ENCODE results near the gene VGLL4. TPM values are rescaled to one million over a fixed set of nuclear protein-coding genes. Genes with fewer than 3 reads are reported as not detected.

Gene VGLL4
- total and polyA plus RNA-seq, 5 donors from 2014 or later, result 8.5 to 16.3 (median 14.0) TPM

- DNase-seq, result no peak
- H3K27ac ChIP-seq (ENCODE audit: insufficient read depth, low read length, poor library complexity, severe bottlenecking), result no peak overlapping the region
- H3K4me1 Mint-ChIP-seq, result peaks cover 0 to 59% (median 24%) of the 10 kb centered on the region in 4 donors
These were observed 34.2 kb downstream of the VGLL4 start for GRCh38 chr3:11609481-11609880.

GRCh38 chr3:11607816-11608215, 35.9 kb downstream of the VGLL4 start:
- Mint-ChIP-seq H3K27me3 (no peaks in the 10 kb centered on the region), H3K4me3 (no peak overlapping the region), H3K27ac (peak overlapping the region in 1 of 3 donors; percentile 67), H3K4me1 (peaks cover 0 to 54% (median 23%) of the 10 kb centered on the region in 4 donors), H3K36me3 (peaks cover 17% of the 10 kb centered on the region), H3K9me3 (no peaks in the 10 kb centered on the region)
- no peaks in the 10 kb centered on the region for H3K4me1 ChIP-seq (ENCODE audit: control insufficient read depth, insufficient read depth, low read length, poor library complexity, severe bottlenecking)
- ATAC-seq (ENCODE audit: low read depth in 2 of 2) (no peak), DNase-seq (no peak)
- no peaks in the 10 kb centered on the region for H3K9me3 ChIP-seq (ENCODE audit: control insufficient read depth in 2 of 2, low read length in 2 of 2)
- no peaks in the 10 kb centered on the region for H3K36me3 ChIP-seq (ENCODE audit: control insufficient read depth, insufficient read depth, low read length)
- H3K27ac ChIP-seq (ENCODE audit: insufficient read depth, low read length, poor library complexity, severe bottlenecking), result no peak overlapping the region
- H3K4me3 ChIP-seq (ENCODE audit: low read depth, low read length), result no peak overlapping the region
- no peaks in the 10 kb centered on the region for H3K27me3 ChIP-seq (ENCODE audit: control insufficient read depth, insufficient read depth, low read length)

More at GRCh38 chr3:11609481-11609880, 34.2 kb downstream of the VGLL4 start:
- Mint-ChIP-seq H3K36me3 (peaks cover 17% of the 10 kb centered on the region), H3K27ac (peak overlapping the region in 2 of 3 donors; percentile 52 to 78), H3K4me3 (peak overlapping the region in 1 of 4 donors; percentile 31), H3K9me3 (no peaks in the 10 kb centered on the region), H3K27me3 (no peaks in the 10 kb centered on the region)
- Histone ChIP-seq H3K36me3 (ENCODE audit: control insufficient read depth, insufficient read depth, low read length) (no peaks in the 10 kb centered on the region), H3K9me3 (ENCODE audit: control insufficient read depth in 2 of 2, low read length in 2 of 2) (no peaks in the 10 kb centered on the region), H3K27me3 (ENCODE audit: control insufficient read depth, insufficient read depth, low read length) (no peaks in the 10 kb centered on the region), H3K4me1 (ENCODE audit: control insufficient read depth, insufficient read depth, low read length, poor library complexity, severe bottlenecking) (no peaks in the 10 kb centered on the region), H3K4me3 (ENCODE audit: low read depth, low read length) (no peak overlapping the region)
- no peak for ATAC-seq (ENCODE audit: low read depth in 2 of 2)

GRCh38 chr3:11606865-11607440, 36.8 kb downstream of the VGLL4 start:
- Mint-ChIP-seq H3K4me3 (no peak overlapping the region), H3K4me1 (peaks cover 0 to 49% (median 21%) of the 10 kb centered on the region in 4 donors), H3K27ac (peak overlapping the region in 1 of 3 donors; percentile 55), H3K27me3 (no peaks in the 10 kb centered on the region), H3K9me3 (no peaks in the 10 kb centered on the region), H3K36me3 (peaks cover 11% of the 10 kb centered on the region)
- no peak overlapping the region for H3K27ac ChIP-seq (ENCODE audit: insufficient read depth, low read length, poor library complexity, severe bottlenecking)
- H3K9me3 ChIP-seq (ENCODE audit: control insufficient read depth in 2 of 2, low read length in 2 of 2), result no peaks in the 10 kb centered on the region
- H3K27me3 ChIP-seq (ENCODE audit: control insufficient read depth, insufficient read depth, low read length), result no peaks in the 10 kb centered on the region
- H3K4me3 ChIP-seq (ENCODE audit: low read depth, low read length), result no peak overlapping the region
- H3K4me1 ChIP-seq (ENCODE audit: control insufficient read depth, insufficient read depth, low read length, poor library complexity, severe bottlenecking), result no peaks in the 10 kb centered on the region
- no peak for ATAC-seq (ENCODE audit: low read depth in 2 of 2)
- no peak for DNase-seq
- no peaks in the 10 kb centered on the region for H3K36me3 ChIP-seq (ENCODE audit: control insufficient read depth, insufficient read depth, low read length)

GRCh38 chr3:11606090-11606784, 37.5 kb downstream of the VGLL4 start:
- Mint-ChIP-seq H3K27me3 (no peaks in the 10 kb centered on the region), H3K36me3 (peaks cover 14% of the 10 kb centered on the region), H3K4me1 (peaks cover 0 to 49% (median 19%) of the 10 kb centered on the region in 4 donors), H3K27ac (peak overlapping the region in 2 of 3 donors; percentile 55 to 72), H3K9me3 (no peaks in the 10 kb centered on the region), H3K4me3 (no peak overlapping the region)
- Histone ChIP-seq H3K4me1 (ENCODE audit: control insufficient read depth, insufficient read depth, low read length, poor library complexity, severe bottlenecking) (no peaks in the 10 kb centered on the region), H3K9me3 (ENCODE audit: control insufficient read depth in 2 of 2, low read length in 2 of 2) (no peaks in the 10 kb centered on the region), H3K36me3 (ENCODE audit: control insufficient read depth, insufficient read depth, low read length) (peaks cover 3% of the 10 kb centered on the region), H3K27me3 (ENCODE audit: control insufficient read depth, insufficient read depth, low read length) (no peaks in the 10 kb centered on the region), H3K4me3 (ENCODE audit: low read depth, low read length) (no peak overlapping the region), H3K27ac (ENCODE audit: insufficient read depth, low read length, poor library complexity, severe bottlenecking) (no peak overlapping the region)
- DNase-seq (no peak), ATAC-seq (ENCODE audit: low read depth in 2 of 2) (no peak)

GRCh38 chr3:11605398-11605797, 38.3 kb downstream of the VGLL4 start:
- Histone ChIP-seq H3K9me3 (ENCODE audit: control insufficient read depth in 2 of 2, low read length in 2 of 2) (no peaks in the 10 kb centered on the region), H3K27ac (ENCODE audit: insufficient read depth, low read length, poor library complexity, severe bottlenecking) (no peak overlapping the region), H3K27me3 (ENCODE audit: control insufficient read depth, insufficient read depth, low read length) (no peaks in the 10 kb centered on the region), H3K4me3 (ENCODE audit: low read depth, low read length) (no peak overlapping the region), H3K36me3 (ENCODE audit: control insufficient read depth, insufficient read depth, low read length) (peaks cover 12% of the 10 kb centered on the region), H3K4me1 (ENCODE audit: control insufficient read depth, insufficient read depth, low read length, poor library complexity, severe bottlenecking) (no peaks in the 10 kb centered on the region)
- Mint-ChIP-seq H3K27ac (peak overlapping the region in 2 of 3 donors; percentile 0 to 45), H3K4me3 (no peak overlapping the region), H3K9me3 (no peaks in the 10 kb centered on the region), H3K36me3 (peaks cover 21% of the 10 kb centered on the region), H3K27me3 (no peaks in the 10 kb centered on the region), H3K4me1 (peaks cover 0 to 45% (median 19%) of the 10 kb centered on the region in 4 donors)
- ATAC-seq (ENCODE audit: low read depth in 2 of 2), result no peak
- no peak for DNase-seq

- Histone ChIP-seq H3K9me3 (ENCODE audit: control insufficient read depth in 2 of 2, low read length in 2 of 2) (no peaks in the 10 kb centered on the region), H3K27ac (ENCODE audit: insufficient read depth, low read length, poor library complexity, severe bottlenecking) (no peak overlapping the region), H3K27me3 (ENCODE audit: control insufficient read depth, insufficient read depth, low read length) (no peaks in the 10 kb centered on the region), H3K4me1 (ENCODE audit: control insufficient read depth, insufficient read depth, low read length, poor library complexity, severe bottlenecking) (no peaks in the 10 kb centered on the region), H3K4me3 (ENCODE audit: low read depth, low read length) (no peak overlapping the region), H3K36me3 (ENCODE audit: control insufficient read depth, insufficient read depth, low read length) (peaks cover 19% of the 10 kb centered on the region)
- no peak overlapping the region for H3K4me3 Mint-ChIP-seq
- ATAC-seq (ENCODE audit: low read depth in 2 of 2), result no peak
- DNase-seq, result no peak
- H3K9me3 Mint-ChIP-seq, result no peaks in the 10 kb centered on the region
- H3K4me1 Mint-ChIP-seq, result peaks cover 0 to 36% (median 17%) of the 10 kb centered on the region in 4 donors
- H3K27ac Mint-ChIP-seq, result no peak overlapping the region
- H3K36me3 Mint-ChIP-seq, result peaks cover 28% of the 10 kb centered on the region
- no peaks in the 10 kb centered on the region for H3K27me3 Mint-ChIP-seq
These were observed 39.4 kb downstream of the VGLL4 start for GRCh38 chr3:11604139-11604892.

- H3K4me1 ChIP-seq (ENCODE audit: control insufficient read depth, insufficient read depth, low read length, poor library complexity, severe bottlenecking), result no peaks in the 10 kb centered on the region
- Mint-ChIP-seq H3K27ac (peak overlapping the region in 1 of 3 donors; percentile 26), H3K4me3 (no peak overlapping the region), H3K9me3 (no peaks in the 10 kb centered on the region), H3K27me3 (no peaks in the 10 kb centered on the region), H3K4me1 (peaks cover 0 to 31% (median 17%) of the 10 kb centered on the region in 4 donors), H3K36me3 (peaks cover 32% of the 10 kb centered on the region)
- no peak overlapping the region for H3K27ac ChIP-seq (ENCODE audit: insufficient read depth, low read length, poor library complexity, severe bottlenecking)
- no peaks in the 10 kb centered on the region for H3K27me3 ChIP-seq (ENCODE audit: control insufficient read depth, insufficient read depth, low read length)
- peaks cover 19% of the 10 kb centered on the region for H3K36me3 ChIP-seq (ENCODE audit: control insufficient read depth, insufficient read depth, low read length)
- H3K4me3 ChIP-seq (ENCODE audit: low read depth, low read length), result no peak overlapping the region
- ATAC-seq (ENCODE audit: low read depth in 2 of 2) (no peak), DNase-seq (no peak)
- no peaks in the 10 kb centered on the region for H3K9me3 ChIP-seq (ENCODE audit: control insufficient read depth in 2 of 2, low read length in 2 of 2)
These were observed 40.1 kb downstream of the VGLL4 start for GRCh38 chr3:11603628-11604027.

Data from CD4-positive, CD25-positive, alpha-beta regulatory T cell (primary cell).